PC-9 (cell line): ENCODE data around the gene CEP120. TPM values are rescaled to one million over a fixed set of nuclear protein-coding genes. Genes with fewer than 3 reads are reported as not detected.
A peak's percentile ranks its signal among the peaks of the same experiment; 100 is the strongest.

ENCODE experiments used
- BruUV-seq: library from RNA; stranded (reverse); fragments of 400-500 nt; replicated peaks from 2 replicates; lab custom pipeline; 2021; lab: Mats Ljungman, UMichigan
- CTCF ChIA-PET: fragments of 300-600 bp; sonication (Branson Sonifier 250); formaldehyde crosslinking; loops from one replicate; lab custom pipeline; 2022; ENCODE audit warnings: antibody characterized with exemption; lab: Charles Lee
- POLR2A ChIA-PET: fragments of 300-600 bp; sonication (Branson Sonifier 250); formaldehyde crosslinking; loops from one replicate; lab custom pipeline; 2022; ENCODE audit warnings: antibody characterized with exemption; ENCODE audit not compliant: unreplicated experiment; lab: Charles Lee
- DNase-seq, 2 experiments: peaks; one replicate each; pipeline versions ENCODE4 v3.0.0 to v3.0.0-alpha.2; 2015 to 2022; ENCODE audit warnings: mixed read lengths in 1 of 2
- H2AFZ ChIP-seq: fragments of 200-600 bp; sonication (generic); 2 replicates; pipeline ENCODE4 v1.8.1; 2017; ENCODE audit warnings: antibody characterized with exemption
- H3F3A ChIP-seq: fragments of 200-600 bp; sonication (generic); 2 replicates; pipeline ENCODE4 v1.8.1; 2017; ENCODE audit warnings: antibody characterized with exemption, mild to moderate bottlenecking, low read depth; ENCODE audit not compliant: insufficient read depth
- H3K27ac ChIP-seq: fragments of 200-600 bp; sonication (generic); 2 replicates; pipeline ENCODE4 v1.6.1; 2016; ENCODE audit warnings: mixed run types
- H3K27me3 ChIP-seq: fragments of 200-600 bp; sonication (generic); 2 replicates; pipeline ENCODE4 v1.6.1; 2016; ENCODE audit warnings: low read depth, mixed run types; ENCODE audit not compliant: insufficient read depth
- H3K36me3 ChIP-seq: fragments of 200-600 bp; sonication (generic); 2 replicates; pipeline ENCODE4 v1.6.1; 2016; ENCODE audit warnings: low read depth, mixed run types
- H3K4me1 ChIP-seq: fragments of 200-600 bp; sonication (generic); replicated peaks from 2 replicates; pipeline ENCODE4 v1.6.1; 2016; ENCODE audit warnings: mixed run types; ENCODE audit not compliant: insufficient read depth
- H3K4me2 ChIP-seq: fragments of 200-600 bp; sonication (generic); 2 replicates; pipeline ENCODE4 v1.6.1; 2017; ENCODE audit warnings: mixed run types
- H3K4me3 ChIP-seq: fragments of 200-600 bp; sonication (generic); 2 replicates; pipeline ENCODE4 v1.6.1; 2016; ENCODE audit warnings: mixed run types
- H3K79me2 ChIP-seq: fragments of 200-600 bp; sonication (generic); 2 replicates; pipeline ENCODE4 v1.6.1; 2017; ENCODE audit warnings: low read depth, mixed run types
- H3K9me2 ChIP-seq: fragments of 200-600 bp; sonication (generic); 2 replicates; pipeline ENCODE4 v1.8.1; 2017; ENCODE audit warnings: mild to moderate bottlenecking; ENCODE audit not compliant: insufficient read depth
- H3K9me3 ChIP-seq: fragments of 200-600 bp; sonication (generic); 2 replicates; pipeline ENCODE4 v1.8.1; 2016; ENCODE audit warnings: low read depth; ENCODE audit not compliant: insufficient read depth
- H4K20me1 ChIP-seq: fragments of 200-600 bp; sonication (generic); 2 replicates; pipeline ENCODE4 v1.8.1; 2017; ENCODE audit not compliant: insufficient read depth
- EZH2 ChIP-seq: fragments of 200-600 bp; sonication (generic); IDR thresholded peaks from 2 replicates; pipeline ENCODE4 v1.8.0; 2017; ENCODE audit warnings: antibody characterized with exemption, low read depth
- intact Hi-C: fragments of 100-400 bp; cut with micrococcal nuclease; formaldehyde crosslinking; loops from one replicate; pipeline ENCODE4 v1.10.0; 2022; ENCODE audit not compliant: unreplicated experiment
- total RNA-seq: library from RNA; stranded (reverse); gene quantifications from 2 replicates; pipeline ENCODE4 v1.2.3, GENCODE V29; 2021
- TF ChIP-seq, protein P1 (sequence below): fragments of 200-600 bp; sonication (generic); conservative IDR thresholded peaks from 2 replicates; pipeline ENCODE4 v1.6.1; 2017; ENCODE audit warnings: mixed run types, antibody characterized with exemption, mild to moderate bottlenecking, moderate library complexity

Gene CEP120
- total RNA-seq, 1 experiment from 2014 or later: 24.5 TPM

GRCh38 chr5:123444016-123444415 is 20.8 kb upstream of the CEP120 start:
- intact Hi-C loops: no loop called here
- no peak overlapping the region for H2AFZ ChIP-seq
- H3K27ac ChIP-seq: no peak overlapping the region
- CTCF ChIA-PET: no interaction called here
- no peaks in the 10 kb centered on the region for H3K9me2 ChIP-seq
- DNase-seq: no peak
- BruUV-seq: no TSS peak
- H3K4me2 ChIP-seq: no peak overlapping the region
- H3K9me3 ChIP-seq: no peaks in the 10 kb centered on the region
- POLR2A ChIA-PET: no interaction called here
- no peak overlapping the region for H3K4me3 ChIP-seq
- no peak for TF ChIP-seq EZH2
- TF ChIP-seq, protein P1, sequence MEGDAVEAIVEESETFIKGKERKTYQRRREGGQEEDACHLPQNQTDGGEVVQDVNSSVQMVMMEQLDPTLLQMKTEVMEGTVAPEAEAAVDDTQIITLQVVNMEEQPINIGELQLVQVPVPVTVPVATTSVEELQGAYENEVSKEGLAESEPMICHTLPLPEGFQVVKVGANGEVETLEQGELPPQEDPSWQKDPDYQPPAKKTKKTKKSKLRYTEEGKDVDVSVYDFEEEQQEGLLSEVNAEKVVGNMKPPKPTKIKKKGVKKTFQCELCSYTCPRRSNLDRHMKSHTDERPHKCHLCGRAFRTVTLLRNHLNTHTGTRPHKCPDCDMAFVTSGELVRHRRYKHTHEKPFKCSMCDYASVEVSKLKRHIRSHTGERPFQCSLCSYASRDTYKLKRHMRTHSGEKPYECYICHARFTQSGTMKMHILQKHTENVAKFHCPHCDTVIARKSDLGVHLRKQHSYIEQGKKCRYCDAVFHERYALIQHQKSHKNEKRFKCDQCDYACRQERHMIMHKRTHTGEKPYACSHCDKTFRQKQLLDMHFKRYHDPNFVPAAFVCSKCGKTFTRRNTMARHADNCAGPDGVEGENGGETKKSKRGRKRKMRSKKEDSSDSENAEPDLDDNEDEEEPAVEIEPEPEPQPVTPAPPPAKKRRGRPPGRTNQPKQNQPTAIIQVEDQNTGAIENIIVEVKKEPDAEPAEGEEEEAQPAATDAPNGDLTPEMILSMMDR: no peak
- no peaks in the 10 kb centered on the region for H3K79me2 ChIP-seq
- no peaks in the 10 kb centered on the region for H3K36me3 ChIP-seq
- H3K27me3 ChIP-seq: no peaks in the 10 kb centered on the region
- no peaks in the 10 kb centered on the region for H4K20me1 ChIP-seq
- no peaks in the 10 kb centered on the region for H3F3A ChIP-seq
- H3K4me1 ChIP-seq: 0 out of 2 replicates have a peak, but pooled peaks cover under 1% of the 10 kb centered on the region

DNA sequence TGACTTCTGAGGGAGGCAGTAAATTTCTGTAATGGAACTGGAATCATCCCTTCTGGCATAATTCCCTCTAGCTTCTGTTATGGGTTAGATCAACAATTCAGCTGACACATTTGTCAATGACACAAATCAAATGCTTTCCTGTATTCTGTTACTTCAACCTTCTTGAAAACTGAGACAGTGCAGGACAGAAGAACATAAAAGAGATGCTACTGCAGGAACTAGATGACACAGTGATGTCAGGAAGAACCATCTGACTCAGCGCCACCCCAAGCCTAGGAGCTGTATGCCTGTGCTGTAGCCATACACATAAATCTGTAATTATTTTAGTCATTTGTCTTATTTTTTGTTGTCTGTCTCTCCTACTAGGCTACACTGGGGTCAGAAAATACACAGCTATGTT is 18.2 kb upstream of the CEP120 start:
- Histone ChIP-seq H4K20me1 (no peaks in the 10 kb centered on the region), H3K4me1 (peaks cover 4% of the 10 kb centered on the region), H3K9me2 (no peaks in the 10 kb centered on the region), H3F3A (no peaks in the 10 kb centered on the region), H3K9me3 (no peaks in the 10 kb centered on the region), H3K36me3 (no peaks in the 10 kb centered on the region), H3K79me2 (no peaks in the 10 kb centered on the region), H2AFZ (0 out of 2 replicates have a peak overlapping the region, but pooled peaks have one; percentile 39), H3K4me3 (no peak overlapping the region), H3K27ac (no peak overlapping the region), H3K4me2 (no peak overlapping the region), H3K27me3 (no peaks in the 10 kb centered on the region)
- no peak for TF ChIP-seq EZH2
- intact Hi-C loops: no loop called here
- no TSS peak for BruUV-seq
- ChIA-PET CTCF (no interaction called here), POLR2A (no interaction called here)
- DNase-seq: no peak

DNA sequence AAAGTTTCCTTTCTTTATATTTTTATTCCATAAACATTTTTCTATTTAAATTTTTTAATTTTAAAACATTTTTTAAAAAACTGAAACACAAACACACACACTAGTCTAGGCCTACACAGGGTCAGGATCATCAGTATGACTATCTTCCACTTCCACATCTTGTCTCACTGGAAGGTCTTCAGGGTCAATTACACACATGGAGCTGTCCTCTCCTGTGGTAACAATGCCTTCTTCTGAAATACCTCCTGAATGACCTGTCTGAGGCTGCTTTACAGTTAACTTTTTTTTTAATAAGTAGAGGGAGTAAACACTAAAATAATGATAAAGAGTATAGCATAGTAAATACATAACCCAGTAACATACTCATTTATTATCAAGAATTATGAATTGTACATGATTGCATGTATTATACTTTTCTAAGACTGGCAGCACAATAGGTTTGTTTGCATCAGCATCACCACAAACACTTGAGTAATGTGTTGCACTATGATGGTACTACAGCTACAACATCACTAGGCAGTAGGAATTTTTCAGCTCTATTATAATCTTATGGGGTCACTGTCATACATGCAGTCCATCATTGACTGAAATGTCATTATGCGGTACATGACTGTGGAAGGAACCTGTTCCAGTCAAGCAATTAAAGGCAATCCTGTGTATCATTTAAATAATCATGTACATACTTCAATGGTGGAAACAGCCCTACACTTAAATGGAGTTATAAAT is 17.4 kb upstream of the CEP120 start:
- BruUV-seq: no TSS peak
- Histone ChIP-seq H3K79me2 (no peaks in the 10 kb centered on the region), H3K4me2 (no peak overlapping the region), H3K9me2 (no peaks in the 10 kb centered on the region), H3K36me3 (no peaks in the 10 kb centered on the region), H3K4me1 (peaks cover 4% of the 10 kb centered on the region), H4K20me1 (no peaks in the 10 kb centered on the region), H3K4me3 (no peak overlapping the region), H3K9me3 (no peaks in the 10 kb centered on the region), H2AFZ (no peak overlapping the region), H3K27ac (no peak overlapping the region), H3K27me3 (no peaks in the 10 kb centered on the region), H3F3A (no peaks in the 10 kb centered on the region)
- POLR2A ChIA-PET: no interaction called here
- CTCF ChIA-PET: no interaction called here
- TF ChIP-seq, protein P1: no peak
- no peak for TF ChIP-seq EZH2
- no peak for DNase-seq
- intact Hi-C loops: no loop called here

- Histone ChIP-seq H3K79me2 (no peaks in the 10 kb centered on the region), H3K9me3 (no peaks in the 10 kb centered on the region), H3K4me3 (no peak overlapping the region), H3K4me1 (peaks cover 4% of the 10 kb centered on the region), H3K27ac (no peak overlapping the region), H3K9me2 (no peaks in the 10 kb centered on the region), H3K36me3 (no peaks in the 10 kb centered on the region), H2AFZ (0 out of 2 replicates have a peak overlapping the region, but pooled peaks have one; percentile 58), H3K4me2 (no peak overlapping the region), H4K20me1 (no peaks in the 10 kb centered on the region), H3K27me3 (no peaks in the 10 kb centered on the region), H3F3A (no peaks in the 10 kb centered on the region)
- POLR2A ChIA-PET: no interaction called here
- CTCF ChIA-PET: no interaction called here
- intact Hi-C loops: no loop called here
- DNase-seq: no peak
- no peak for TF ChIP-seq EZH2
- TF ChIP-seq, protein P1: no peak
- BruUV-seq: no TSS peak
Observed at GRCh38 chr5:123439709-123440108, 16.5 kb upstream of the CEP120 start.
